Peyer's patch (tissue), 4 donors: Measurements from ENCODE around the gene ARHGEF16.

ENCODE experiments used
- CTCF ChIP-seq, 6 experiments: fragments of 450-650 bp in 4 of 6; fragments of 200-600 bp in 2 of 6; sonication (generic) in 1 of 6; IDR thresholded peaks; one replicate each; pipeline ENCODE4 v1.5.1; 2017 to 2019; ENCODE audit warnings: antibody characterized with exemption in 6 of 6, mild to moderate bottlenecking in 3 of 6, moderate library complexity in 1 of 6
- POLR2A ChIP-seq, 2 donors: fragments of 450-650 bp; IDR thresholded peaks; one replicate each; pipeline ENCODE4 v1.5.1; 2017; ENCODE audit warnings: antibody characterized with exemption in 2 of 2, mild to moderate bottlenecking in 2 of 2, moderate library complexity in 2 of 2

GRCh38 chr1:3525551-3526482 is 71.4 kb downstream of the ARHGEF16 start:
- TF ChIP-seq CTCF (IDR thresholded peaks at IDR 0.05) (no peak), POLR2A (IDR thresholded peaks at IDR 0.05) (no peak)
